ENCODE measurements around the gene ADK. TPM values are rescaled to one million over a fixed set of nuclear protein-coding genes. Genes with fewer than 3 reads are reported as not detected.

Gene ADK
- total RNA-seq, 1 experiment from 2014 or later, result 48.6 TPM

DNA sequence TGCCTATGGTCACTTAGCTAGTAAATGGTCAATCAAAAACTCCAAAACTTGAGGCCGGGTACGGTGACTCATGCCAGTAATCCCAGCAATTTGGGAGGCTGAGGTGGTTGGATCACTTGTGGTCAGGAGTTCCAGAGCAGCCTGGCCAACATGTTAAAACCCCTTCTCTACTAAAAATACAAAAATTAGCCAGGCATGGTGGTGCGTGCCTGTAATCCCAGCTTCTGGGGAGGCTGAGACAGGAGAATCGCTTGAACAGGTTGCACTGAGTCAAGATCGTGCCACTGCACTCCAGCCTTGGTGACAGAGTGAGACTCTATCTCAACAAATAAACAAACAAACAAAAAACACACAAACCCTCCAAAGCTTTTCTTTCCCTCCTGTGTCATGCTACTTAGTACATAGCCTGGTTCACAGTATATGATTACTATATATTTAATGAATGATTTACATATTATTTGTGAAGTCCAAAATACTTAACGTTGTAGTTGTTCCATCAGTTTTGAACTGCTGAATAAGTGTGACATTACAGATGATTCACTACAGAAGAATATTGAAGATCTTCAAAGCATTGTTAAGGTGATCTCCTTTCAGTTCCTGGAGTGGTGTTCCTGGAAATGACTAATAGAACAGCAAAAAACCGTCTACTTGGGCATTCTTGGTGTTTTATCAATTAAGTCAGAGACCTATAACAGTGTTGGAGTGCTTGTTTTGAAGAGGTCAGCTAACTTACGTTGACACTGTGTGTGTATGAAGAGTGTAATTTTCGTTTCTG is 72.9 kb downstream of the ADK start:
- H3K27me3 ChIP-seq, result no peaks in the 10 kb centered on the region
- no peaks in the 10 kb centered on the region for H3K36me3 ChIP-seq
- DNase-seq, result peak; percentile 34 to 44
- no peak overlapping the region for H3K4me3 ChIP-seq
- no peak overlapping the region for H3K27ac ChIP-seq
- no peaks in the 10 kb centered on the region; the same call in 1 of the 2 replicates for H3K9me3 ChIP-seq (replicated peaks)
- peaks cover 3% of the 10 kb centered on the region; the same call in 1 of the 2 replicates for H3K4me1 ChIP-seq

DNA sequence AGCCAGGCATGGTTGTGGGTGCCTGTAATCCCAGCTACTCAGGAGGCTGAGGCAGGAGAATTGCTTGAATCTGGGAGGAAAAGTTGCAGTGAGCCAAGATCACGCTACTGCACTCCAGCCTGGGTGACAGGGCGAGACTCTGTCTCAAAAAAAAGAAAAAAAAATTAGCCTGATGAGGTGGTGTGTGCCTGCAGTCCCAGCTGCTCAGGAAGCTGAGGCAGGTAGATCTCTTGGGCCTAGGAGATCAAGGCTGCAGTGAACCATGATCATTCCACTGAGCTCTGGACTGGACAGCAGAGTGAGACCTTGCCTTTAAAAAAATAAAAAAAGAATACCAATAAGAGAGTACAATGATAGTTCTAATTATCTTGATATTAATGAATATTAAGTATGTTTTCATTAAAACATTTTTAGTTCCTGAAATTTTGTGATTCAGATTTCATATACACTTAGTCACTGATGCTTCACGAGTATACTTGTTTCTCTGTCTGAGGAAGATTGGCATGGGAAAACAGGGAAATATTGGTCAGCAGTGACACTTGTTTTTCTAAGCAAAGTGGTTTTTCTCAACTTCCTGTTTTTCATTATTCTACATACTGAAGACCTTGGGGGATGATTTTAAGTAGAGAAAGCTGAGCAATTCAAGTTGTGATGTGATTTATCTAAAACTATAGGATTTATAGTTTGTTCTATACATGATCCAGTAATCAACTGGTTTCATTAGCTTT is 76.8 kb downstream of the ADK start:
- Histone ChIP-seq H3K4me3 (no peak overlapping the region), H3K9me3 (replicated peaks) (no peaks in the 10 kb centered on the region; the same call in 1 of the 2 replicates), H3K27ac (no peak overlapping the region), H3K27me3 (no peaks in the 10 kb centered on the region), H3K4me1 (peaks cover 3% of the 10 kb centered on the region; the same call in 1 of the 2 replicates), H3K36me3 (no peaks in the 10 kb centered on the region)
- no peak for DNase-seq

- H3K27ac ChIP-seq, result no peak overlapping the region
- H3K36me3 ChIP-seq, result no peaks in the 10 kb centered on the region
- no peak overlapping the region for H3K4me3 ChIP-seq
- H3K27me3 ChIP-seq, result no peaks in the 10 kb centered on the region
- no peak for DNase-seq
- no peaks in the 10 kb centered on the region for H3K9me3 ChIP-seq (replicated peaks)
- no peaks in the 10 kb centered on the region for H3K4me1 ChIP-seq
Observed at GRCh38 chr10:74231375-74231774, 80.4 kb downstream of the ADK start.

DNA sequence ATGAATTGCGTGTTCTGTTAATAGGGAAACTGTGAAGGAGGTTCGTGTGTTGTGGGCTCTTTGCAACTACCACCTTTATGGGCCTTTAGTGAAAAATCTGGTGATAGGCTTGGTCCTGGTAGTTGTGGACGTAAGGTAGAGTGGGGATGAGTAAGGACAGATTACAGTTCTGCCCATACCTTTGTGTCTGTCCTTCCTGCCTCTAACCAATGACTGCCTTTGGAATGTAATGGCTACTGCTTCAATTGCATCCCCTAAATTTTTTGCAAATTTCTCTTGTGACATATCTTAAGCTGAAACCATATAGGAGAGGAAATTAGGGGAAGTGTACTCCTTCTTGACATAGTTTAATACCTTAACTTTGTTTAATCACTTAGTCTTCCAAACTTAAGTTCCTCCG is 82.3 kb downstream of the ADK start:
- no peak overlapping the region for H3K4me3 ChIP-seq
- H3K27me3 ChIP-seq, result no peaks in the 10 kb centered on the region
- H3K36me3 ChIP-seq, result no peaks in the 10 kb centered on the region
- no peak overlapping the region for H3K27ac ChIP-seq
- H3K4me1 ChIP-seq, result no peaks in the 10 kb centered on the region
- H3K9me3 ChIP-seq (replicated peaks), result no peaks in the 10 kb centered on the region
- DNase-seq, result no peak

GRCh38 chr10:74234569-74234968 is 83.5 kb downstream of the ADK start:
- Histone ChIP-seq H3K9me3 (replicated peaks) (no peaks in the 10 kb centered on the region), H3K36me3 (no peaks in the 10 kb centered on the region), H3K4me3 (no peak overlapping the region), H3K27ac (no peak overlapping the region), H3K4me1 (no peaks in the 10 kb centered on the region), H3K27me3 (no peaks in the 10 kb centered on the region)
- peak in 1 of 2 experiments; percentile 8 for DNase-seq

- no peak overlapping the region for H3K27ac ChIP-seq
- no peak for DNase-seq
- no peaks in the 10 kb centered on the region for H3K4me1 ChIP-seq
- H3K4me3 ChIP-seq, result no peak overlapping the region
- no peaks in the 10 kb centered on the region for H3K27me3 ChIP-seq
- no peaks in the 10 kb centered on the region for H3K36me3 ChIP-seq
- H3K9me3 ChIP-seq (replicated peaks), result no peaks in the 10 kb centered on the region
Observed at GRCh38 chr10:74238031-74238431, 87.0 kb downstream of the ADK start.

DNA sequence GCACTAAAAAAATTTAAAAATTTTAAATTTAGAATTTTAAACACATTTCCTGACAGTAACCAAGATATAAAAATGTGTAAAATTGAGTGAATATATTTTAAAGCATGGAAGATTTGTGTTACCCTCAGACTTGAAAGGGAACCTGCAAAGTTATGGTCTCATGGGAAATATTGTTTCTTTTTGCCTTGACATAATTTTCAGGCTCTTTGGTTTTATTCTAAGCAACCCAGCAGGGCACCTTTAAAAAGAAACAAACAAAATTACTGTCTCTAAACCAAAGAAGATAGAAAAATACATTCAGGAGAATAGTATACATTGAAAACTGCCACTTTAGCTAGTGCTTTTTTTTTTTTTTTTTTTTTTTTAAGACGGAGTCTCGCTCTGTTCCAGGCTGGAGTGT is 87.5 kb downstream of the ADK start:
- no peak for DNase-seq
- Histone ChIP-seq H3K36me3 (no peaks in the 10 kb centered on the region), H3K27ac (no peak overlapping the region), H3K4me3 (no peak overlapping the region), H3K4me1 (no peaks in the 10 kb centered on the region), H3K9me3 (replicated peaks) (no peaks in the 10 kb centered on the region), H3K27me3 (no peaks in the 10 kb centered on the region)

GRCh38 chr10:74243067-74243466 is 92.0 kb downstream of the ADK start:
- Histone ChIP-seq H3K4me3 (no peak overlapping the region), H3K27ac (no peak overlapping the region), H3K9me3 (replicated peaks) (no peaks in the 10 kb centered on the region), H3K36me3 (no peaks in the 10 kb centered on the region), H3K4me1 (no peaks in the 10 kb centered on the region), H3K27me3 (no peaks in the 10 kb centered on the region)
- no peak for DNase-seq

DNA sequence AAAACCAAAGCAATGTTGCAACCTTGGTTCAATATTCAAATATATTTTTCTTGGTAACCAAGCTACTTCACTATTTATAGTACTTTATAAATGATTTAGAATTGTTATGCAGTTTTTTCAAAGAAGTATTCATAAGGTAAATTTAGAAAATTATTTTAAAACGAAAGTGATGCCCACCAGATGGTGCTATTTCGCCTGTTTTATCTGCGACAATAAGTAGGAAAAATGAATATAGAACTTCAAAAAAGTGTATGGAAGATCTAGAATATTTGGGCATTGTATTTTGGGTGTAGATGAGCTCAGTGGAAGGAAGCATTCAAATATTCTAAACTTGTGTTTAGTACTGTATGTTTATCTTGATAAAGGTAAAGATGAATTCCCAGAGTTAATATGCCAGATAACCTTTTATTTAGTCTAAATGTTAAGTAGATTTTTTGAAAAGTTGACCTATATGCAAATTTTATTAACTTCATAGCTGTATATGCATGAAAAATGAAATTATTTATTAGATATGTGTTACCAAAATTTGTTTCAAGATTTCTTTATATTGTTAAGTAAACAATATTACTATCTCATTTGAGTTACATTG is 93.2 kb downstream of the ADK start:
- Histone ChIP-seq H3K4me3 (no peak overlapping the region), H3K4me1 (no peaks in the 10 kb centered on the region), H3K36me3 (no peaks in the 10 kb centered on the region), H3K9me3 (replicated peaks) (no peaks in the 10 kb centered on the region), H3K27ac (no peak overlapping the region), H3K27me3 (no peaks in the 10 kb centered on the region)
- peak in 1 of 2 experiments; percentile 62 for DNase-seq

GRCh38 chr10:74244807-74245206 is 93.8 kb downstream of the ADK start:
- no peaks in the 10 kb centered on the region for H3K9me3 ChIP-seq (replicated peaks)

GRCh38 chr10:74246495-74246894 is 95.5 kb downstream of the ADK start:
- Histone ChIP-seq H3K27me3 (no peaks in the 10 kb centered on the region), H3K4me3 (no peak overlapping the region), H3K27ac (no peak overlapping the region), H3K9me3 (replicated peaks) (no peaks in the 10 kb centered on the region), H3K4me1 (no peaks in the 10 kb centered on the region), H3K36me3 (no peaks in the 10 kb centered on the region)
- DNase-seq, result no peak

More at GRCh38 chr10:74244807-74245206, 93.8 kb downstream of the ADK start:
- no peak overlapping the region for H3K27ac ChIP-seq
- no peaks in the 10 kb centered on the region for H3K36me3 ChIP-seq
- no peak overlapping the region for H3K4me3 ChIP-seq
- no peaks in the 10 kb centered on the region for H3K4me1 ChIP-seq
- no peaks in the 10 kb centered on the region for H3K27me3 ChIP-seq
- no peak for DNase-seq

DNA sequence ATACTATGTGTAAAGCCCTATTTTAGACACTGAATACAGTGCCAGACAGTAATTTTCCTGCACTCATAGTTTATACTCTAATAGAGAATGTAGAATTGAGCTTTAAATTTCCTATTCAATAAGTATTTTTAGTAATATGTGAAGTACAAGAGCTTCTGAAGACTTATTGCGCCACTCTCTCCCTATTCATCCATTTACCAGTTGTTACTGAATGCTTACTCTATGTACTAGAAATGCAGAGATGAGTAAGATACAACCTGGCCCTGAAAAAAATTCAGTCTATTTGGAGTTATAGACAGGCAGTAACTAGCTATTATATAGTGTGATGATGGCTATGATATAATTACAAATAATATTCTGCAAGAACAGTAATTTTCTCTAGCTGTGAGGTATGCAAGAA is 98.8 kb downstream of the ADK start:
- Histone ChIP-seq H3K36me3 (no peaks in the 10 kb centered on the region), H3K9me3 (replicated peaks) (no peaks in the 10 kb centered on the region), H3K27me3 (no peaks in the 10 kb centered on the region), H3K4me1 (no peaks in the 10 kb centered on the region), H3K4me3 (no peak overlapping the region), H3K27ac (no peak overlapping the region)
- no peak for DNase-seq

DNA sequence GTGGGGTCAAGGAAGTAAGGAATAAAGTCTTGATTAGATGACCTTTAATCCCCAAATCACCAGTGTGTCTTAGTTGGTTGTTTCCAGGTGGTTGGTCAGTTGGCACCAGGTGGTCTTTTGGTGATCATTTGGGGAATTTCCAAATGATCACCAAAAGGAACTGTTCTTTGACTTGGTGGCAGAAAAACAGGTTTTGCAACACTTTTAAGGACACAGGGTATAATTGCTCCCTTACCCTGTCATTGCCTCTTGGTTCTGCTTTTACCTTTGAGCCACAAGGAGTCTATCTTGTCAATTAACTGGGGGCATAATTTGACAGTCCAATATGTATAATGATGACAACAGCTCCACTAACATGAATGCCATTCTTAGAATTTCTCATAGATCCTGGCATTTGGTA is 104.2 kb downstream of the ADK start:
- Histone ChIP-seq H3K4me3 (no peak overlapping the region), H3K4me1 (no peaks in the 10 kb centered on the region), H3K27me3 (no peaks in the 10 kb centered on the region), H3K36me3 (no peaks in the 10 kb centered on the region), H3K27ac (no peak overlapping the region), H3K9me3 (replicated peaks) (no peaks in the 10 kb centered on the region)
- no peak for DNase-seq

DNA sequence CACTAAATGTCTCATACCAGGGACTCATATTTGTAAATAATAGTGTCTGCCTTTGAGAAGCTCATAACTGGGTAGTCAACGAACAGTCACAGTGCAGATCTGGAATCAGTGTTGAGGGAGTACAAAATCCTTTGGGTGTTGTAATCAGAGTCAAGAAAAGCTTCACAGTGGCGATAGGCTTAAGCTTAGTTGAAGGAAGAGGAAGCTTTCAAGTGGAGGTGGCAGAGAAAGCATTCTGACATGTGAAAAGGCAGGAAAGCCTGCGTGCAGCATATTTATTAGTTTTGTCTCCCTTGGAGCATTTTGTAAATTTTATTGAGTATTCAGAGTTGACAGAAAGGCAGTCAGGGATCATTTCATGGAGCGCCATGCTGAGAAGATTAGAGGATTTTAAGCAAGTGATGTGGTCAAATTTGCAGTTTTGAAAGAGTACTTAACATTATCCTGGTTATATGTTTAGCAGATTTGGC is 104.9 kb downstream of the ADK start:
- Histone ChIP-seq H3K27ac (no peak overlapping the region), H3K4me1 (no peaks in the 10 kb centered on the region), H3K36me3 (no peaks in the 10 kb centered on the region), H3K4me3 (no peak overlapping the region), H3K9me3 (replicated peaks) (no peaks in the 10 kb centered on the region), H3K27me3 (no peaks in the 10 kb centered on the region)
- DNase-seq, result no peak

DNA sequence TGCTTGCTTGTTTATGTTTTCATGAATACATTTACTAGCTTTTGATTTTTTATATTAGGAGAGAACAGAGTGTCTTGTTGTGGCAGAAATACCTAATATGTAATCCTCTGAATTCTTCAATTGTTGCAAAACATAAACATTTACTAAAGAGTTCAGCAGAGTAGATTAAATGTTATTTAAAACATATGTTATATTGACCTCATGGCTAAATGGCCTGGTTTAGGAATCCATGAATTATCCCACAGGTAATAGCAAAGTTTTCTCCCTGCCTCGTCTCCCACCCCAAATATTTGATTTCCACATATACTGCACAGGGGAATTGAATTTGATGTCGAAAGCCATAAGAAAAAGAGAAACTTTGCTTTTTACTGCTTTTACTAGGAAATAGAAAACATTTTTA is 111.8 kb downstream of the ADK start:
- Histone ChIP-seq H3K27ac (no peak overlapping the region), H3K27me3 (no peaks in the 10 kb centered on the region), H3K4me3 (no peak overlapping the region), H3K36me3 (no peaks in the 10 kb centered on the region), H3K4me1 (no peaks in the 10 kb centered on the region), H3K9me3 (replicated peaks) (no peaks in the 10 kb centered on the region)
- no peak for DNase-seq
